Measurements from ENCODE around the gene COL6A2. TPM values are rescaled to one million over a fixed set of nuclear protein-coding genes. Genes with fewer than 3 reads are reported as not detected.

Gene COL6A2
- total and polyA plus RNA-seq, 10 of the 15 experiments (the other 5 are each of a cell fraction or from before 2014, with no cell fraction given) = 0.16 to 1.3 (median 0.34) TPM; not detected in 7

- TF ChIP-seq WRNIP1 (IDR thresholded peaks at IDR 0.05; ENCODE audit: borderline replicate concordance, low read depth, low read length) = no peak
Measured at GRCh38 chr21:46150073-46150472, 52.2 kb downstream of the COL6A2 start (continued).

DNA sequence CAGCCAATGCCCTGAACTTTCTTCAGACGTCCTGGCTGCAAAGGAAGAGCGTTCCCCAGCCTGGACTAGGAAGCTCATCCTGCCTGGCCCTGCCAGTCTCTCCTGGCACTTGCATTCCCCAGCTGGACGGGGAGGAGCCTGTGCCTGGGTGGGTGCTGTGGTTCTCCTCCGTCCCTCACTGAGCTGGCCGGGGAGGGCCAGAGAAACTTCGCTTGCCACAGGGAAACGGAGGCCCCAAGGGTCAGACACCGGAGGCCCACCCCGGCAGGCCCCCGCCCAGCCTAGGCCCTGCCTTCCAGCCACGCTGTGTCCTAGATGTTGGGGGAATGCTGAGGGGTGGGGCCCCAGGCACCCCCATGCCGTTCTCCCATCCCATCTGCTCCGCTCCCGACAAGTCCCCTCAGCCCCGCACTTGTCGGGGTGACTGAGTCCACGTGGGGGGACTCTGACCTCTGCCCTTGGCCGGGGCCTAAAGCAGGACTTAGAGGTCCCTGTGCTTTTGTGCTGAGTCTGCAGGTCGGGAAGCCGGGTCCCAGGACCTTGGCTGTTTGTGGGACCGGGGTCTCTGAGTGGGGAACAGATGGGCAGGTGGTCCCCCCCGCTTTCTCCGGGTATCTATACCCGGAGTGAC, 52.7 kb downstream of the COL6A2 start:
- Histone ChIP-seq H3K4me3 (no peak overlapping the region), H3K4me1 (ENCODE audit: control insufficient read depth, insufficient read depth, low read length) (no peaks in the 10 kb centered on the region), H3K27ac (ENCODE audit: control insufficient read depth, insufficient read depth) (no peak overlapping the region), H3K9me3 (replicated peaks; ENCODE audit: control insufficient read depth, insufficient read depth, low read length) (no peaks in the 10 kb centered on the region), H3K4me2 (ENCODE audit: control insufficient read depth, insufficient read depth) (no peak overlapping the region), H3K79me2 (ENCODE audit: control insufficient read depth, insufficient read depth, low read length) (no peaks in the 10 kb centered on the region), H3K36me3 (ENCODE audit: control insufficient read depth in 2 of 2, insufficient read depth in 2 of 2, low read length in 1 of 2) (no peaks in the 10 kb centered on the region), H3K9ac (ENCODE audit: control insufficient read depth, insufficient read depth, low read length) (no peak overlapping the region), H3K27me3 (replicated peaks in 1 of 2; ENCODE audit: control insufficient read depth in 2 of 2, insufficient read depth in 2 of 2, low read length in 1 of 2) (no peaks in the 10 kb centered on the region), H4K20me1 (ENCODE audit: control insufficient read depth, insufficient read depth) (no peaks in the 10 kb centered on the region), H2AFZ (ENCODE audit: control insufficient read depth, low read depth, low read length) (no peak overlapping the region)
- DNase-seq (ENCODE audit: low read depth, low spot score) = no peak
- CTCF ChIA-PET = no interaction called here
- POLR2A ChIA-PET = no interaction called here
- in situ Hi-C loops (cut with MboI) = no loop called here
- FAIRE-seq = no peak
- SMC1A ChIA-PET (ENCODE audit: uncharacterized antibody, unreplicated experiment) = no interaction called here
- RAD21 ChIA-PET (ENCODE audit: unreplicated experiment) = no interaction called here
- 55% methylated on average over 19 of the region's 24 CpGs for WGBS (ENCODE audit: insufficient coverage, insufficient replicate concordance, low lambda C conversion rate, missing lambda C conversion rate)
- no TSS peak for BruUV-seq (replicated peaks)
- no peak for ATAC-seq
- no peak for TF ChIP-seq MTA2 (IDR thresholded peaks at IDR 0.05; ENCODE audit: low read depth)
- no peak for TF ChIP-seq ZZZ3 (IDR thresholded peaks at IDR 0.05; ENCODE audit: control insufficient read depth, insufficient read length, low read depth)
- no peak for TF ChIP-seq TARDBP (IDR thresholded peaks at IDR 0.05; ENCODE audit: borderline replicate concordance)
- TF ChIP-seq, protein P1, sequence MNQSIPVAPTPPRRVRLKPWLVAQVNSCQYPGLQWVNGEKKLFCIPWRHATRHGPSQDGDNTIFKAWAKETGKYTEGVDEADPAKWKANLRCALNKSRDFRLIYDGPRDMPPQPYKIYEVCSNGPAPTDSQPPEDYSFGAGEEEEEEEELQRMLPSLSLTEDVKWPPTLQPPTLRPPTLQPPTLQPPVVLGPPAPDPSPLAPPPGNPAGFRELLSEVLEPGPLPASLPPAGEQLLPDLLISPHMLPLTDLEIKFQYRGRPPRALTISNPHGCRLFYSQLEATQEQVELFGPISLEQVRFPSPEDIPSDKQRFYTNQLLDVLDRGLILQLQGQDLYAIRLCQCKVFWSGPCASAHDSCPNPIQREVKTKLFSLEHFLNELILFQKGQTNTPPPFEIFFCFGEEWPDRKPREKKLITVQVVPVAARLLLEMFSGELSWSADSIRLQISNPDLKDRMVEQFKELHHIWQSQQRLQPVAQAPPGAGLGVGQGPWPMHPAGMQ (IDR thresholded peaks at IDR 0.05; ENCODE audit: borderline replicate concordance) = no peak
- no peak for TF ChIP-seq BMI1 (IDR thresholded peaks at IDR 0.05; ENCODE audit: borderline replicate concordance)
- TF ChIP-seq KDM1A (IDR thresholded peaks at IDR 0.05; ENCODE audit: borderline replicate concordance) = no peak
- no peak for TF ChIP-seq SMAD1 (IDR thresholded peaks at IDR 0.05; ENCODE audit: low read depth, partially characterized antibody)
- no peak for TF ChIP-seq JUNB (IDR thresholded peaks at IDR 0.05)
- no peak for TF ChIP-seq SKIL (IDR thresholded peaks at IDR 0.05; ENCODE audit: low read depth, poor library complexity, severe bottlenecking)
- no peak for TF ChIP-seq MYC (IDR thresholded peaks at IDR 0.05; ENCODE audit: insufficient read depth, insufficient read length, insufficient replicate concordance, low read length, severe bottlenecking)
- intact Hi-C loops (cut with micrococcal nuclease; ENCODE audit: unreplicated experiment) = no loop called here
